SK-N-MC (cell line): ENCODE results near the gene AHRR.
"Not testable (repeated sequence)": the region's sequence is repeated elsewhere in the genome, so short reads cannot be mapped to it uniquely, and the experiment has no call there.

Experiments
- DNase-seq: peaks from one replicate; pipeline ENCODE4 v3.0.0-alpha.2; 2011; ENCODE audit warnings: low read depth, low spot score
- H3K27ac ChIP-seq: fragments of 200-600 bp; sonication (generic); 2 replicates; pipeline ENCODE4 v1.5.1; 2016; ENCODE audit warnings: mixed run types
- H3K36me3 ChIP-seq: fragments of 200-600 bp; sonication (generic); 2 replicates; pipeline ENCODE4 v1.6.1; 2017; ENCODE audit warnings: antibody characterized with exemption, low read length, mixed read lengths; ENCODE audit not compliant: insufficient read depth
- H3K4me3 ChIP-seq: fragments of 200-600 bp; sonication (generic); 2 replicates; pipeline ENCODE4 v1.5.1; 2016
- H3K9ac ChIP-seq: fragments of 200-600 bp; sonication (generic); 2 replicates; pipeline ENCODE4 v1.8.0; 2017; ENCODE audit warnings: mixed run types, mixed read lengths; ENCODE audit not compliant: insufficient read length
- H3K9me3 ChIP-seq: fragments of 200-600 bp; sonication (generic); 2 replicates; pipeline ENCODE4 v1.6.1; 2017; ENCODE audit warnings: low read depth, mild to moderate bottlenecking, antibody characterized with exemption, low read length, moderate library complexity, mixed read lengths
- EZH2 ChIP-seq: fragments of 200-600 bp; sonication (generic); IDR thresholded peaks from one replicate; pipeline ENCODE4 v1.6.1; 2017; ENCODE audit warnings: antibody characterized with exemption
- FOXP2 ChIP-seq: optimal IDR thresholded peaks from 2 replicates; pipeline ENCODE3; 2011; ENCODE audit warnings: mild to moderate bottlenecking, moderate library complexity; ENCODE audit not compliant: insufficient read depth; ENCODE audit errors: extremely low read length, control extremely low read depth
- POLR2AphosphoS5 ChIP-seq: IDR thresholded peaks from 2 replicates; pipeline ENCODE4 v1.6.1; 2012; ENCODE audit warnings: mild to moderate bottlenecking, low read depth, low read length, borderline replicate concordance

AHRR gene

DNA sequence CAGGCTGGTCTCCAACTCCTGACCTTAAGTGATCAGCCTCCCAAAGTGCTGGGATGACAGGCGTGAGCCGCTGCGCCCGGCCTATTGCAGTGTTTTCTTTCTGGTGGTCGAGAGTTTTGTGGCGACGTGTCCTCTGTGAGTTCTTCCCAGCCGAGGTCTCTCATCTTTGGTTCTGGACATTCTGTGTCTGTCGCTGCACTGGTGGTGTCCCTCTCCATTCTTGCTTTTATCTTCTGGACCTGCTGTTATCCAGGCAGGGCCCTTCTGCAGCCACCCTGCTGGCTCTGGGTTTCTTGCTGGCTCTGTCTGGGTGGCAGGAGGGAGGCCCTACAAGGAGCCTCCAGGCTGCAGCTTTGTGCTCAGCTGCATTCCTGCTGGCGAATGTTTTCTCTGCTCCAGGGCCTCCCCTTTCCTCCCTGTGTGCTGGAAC, 72.3 kb downstream of the AHRR start:
- Histone ChIP-seq H3K9me3 (no peaks in the 10 kb centered on the region), H3K4me3 (no peak overlapping the region), H3K27ac (peak overlapping the region; percentile 92), H3K36me3 (no peaks in the 10 kb centered on the region; the same call in 1 of the 2 replicates), H3K9ac (peak overlapping the region; percentile 41)
- TF ChIP-seq EZH2 (no peak), FOXP2 (no peak), POLR2AphosphoS5 (no peak)
- DNase-seq = no peak

DNA sequence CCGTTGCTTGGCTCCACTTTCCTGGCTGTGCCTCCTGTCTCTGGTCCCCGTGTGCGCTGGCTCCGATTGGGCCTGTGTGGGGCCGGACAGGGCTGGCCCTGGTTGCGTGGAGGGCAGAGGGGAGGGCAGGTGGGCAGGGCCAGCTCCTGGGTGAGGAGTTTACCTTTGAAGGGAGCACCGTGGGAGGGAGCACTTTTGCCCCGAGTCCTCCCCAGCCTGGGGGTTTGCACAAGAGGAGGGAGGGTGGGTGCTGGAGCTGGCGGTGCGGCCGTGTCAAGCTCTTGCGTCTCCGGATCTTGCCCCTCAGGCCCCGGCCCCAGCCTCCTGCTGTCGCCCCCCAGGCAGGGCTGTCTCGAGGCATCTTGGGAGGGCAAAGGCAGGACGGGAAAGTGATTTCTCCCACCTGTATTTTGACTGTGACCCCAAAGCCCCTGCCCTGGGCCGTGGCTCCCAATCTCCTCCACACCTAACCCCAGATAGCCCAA, 73.2 kb downstream of the AHRR start:
- Histone ChIP-seq H3K27ac (peak overlapping the region; percentile 92), H3K9ac (peak overlapping the region; percentile 47), H3K36me3 (no peaks in the 10 kb centered on the region), H3K4me3 (no peak overlapping the region), H3K9me3 (no peaks in the 10 kb centered on the region)
- TF ChIP-seq POLR2AphosphoS5 = no peak
- TF ChIP-seq FOXP2 = no peak
- TF ChIP-seq EZH2 = no peak
- no peak for DNase-seq

DNA sequence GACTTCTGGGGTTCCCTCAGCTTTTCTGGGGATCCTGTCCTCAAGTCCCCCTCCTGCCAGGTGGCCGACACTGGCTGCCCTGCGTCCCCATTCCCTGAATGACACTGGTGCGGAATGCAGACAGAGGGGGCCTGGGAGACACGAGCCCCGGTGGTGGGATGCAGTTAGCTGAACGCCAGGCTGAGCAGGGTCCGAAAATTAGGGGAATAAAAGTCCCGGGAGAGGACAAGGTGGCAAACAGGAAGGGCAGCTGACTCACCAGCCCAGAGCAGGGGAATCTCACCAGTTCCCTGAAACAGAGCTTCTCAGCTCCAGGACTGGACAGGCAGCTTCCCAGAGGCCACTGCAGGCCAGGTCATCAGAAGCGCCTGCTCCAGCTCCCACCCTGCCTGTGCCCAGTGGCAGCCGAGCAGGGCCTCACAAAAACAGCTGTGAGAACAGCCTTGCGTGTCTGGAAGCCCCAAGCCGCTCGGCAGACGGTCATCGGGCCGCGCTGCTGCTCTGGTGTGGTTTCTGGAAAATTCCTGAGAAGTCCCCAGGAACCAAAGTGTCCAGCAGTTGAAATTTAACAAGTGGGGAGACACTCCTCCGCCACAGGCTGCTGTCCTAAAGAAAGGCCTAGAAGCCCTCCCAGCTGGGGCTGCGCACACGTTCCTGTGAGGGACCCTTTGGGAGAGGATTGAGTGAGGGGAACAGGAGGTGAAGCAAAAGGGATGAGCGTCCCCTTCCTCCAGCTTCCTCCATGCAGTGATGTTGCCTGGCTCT, 73.8 kb downstream of the AHRR start:
- Histone ChIP-seq H3K4me3 (no peak overlapping the region), H3K27ac (peak overlapping the region; percentile 92), H3K36me3 (no peaks in the 10 kb centered on the region), H3K9ac (peak overlapping the region; percentile 47), H3K9me3 (no peaks in the 10 kb centered on the region)
- DNase-seq = no peak
- no peak for TF ChIP-seq POLR2AphosphoS5
- TF ChIP-seq EZH2 = no peak
- no peak for TF ChIP-seq FOXP2

DNA sequence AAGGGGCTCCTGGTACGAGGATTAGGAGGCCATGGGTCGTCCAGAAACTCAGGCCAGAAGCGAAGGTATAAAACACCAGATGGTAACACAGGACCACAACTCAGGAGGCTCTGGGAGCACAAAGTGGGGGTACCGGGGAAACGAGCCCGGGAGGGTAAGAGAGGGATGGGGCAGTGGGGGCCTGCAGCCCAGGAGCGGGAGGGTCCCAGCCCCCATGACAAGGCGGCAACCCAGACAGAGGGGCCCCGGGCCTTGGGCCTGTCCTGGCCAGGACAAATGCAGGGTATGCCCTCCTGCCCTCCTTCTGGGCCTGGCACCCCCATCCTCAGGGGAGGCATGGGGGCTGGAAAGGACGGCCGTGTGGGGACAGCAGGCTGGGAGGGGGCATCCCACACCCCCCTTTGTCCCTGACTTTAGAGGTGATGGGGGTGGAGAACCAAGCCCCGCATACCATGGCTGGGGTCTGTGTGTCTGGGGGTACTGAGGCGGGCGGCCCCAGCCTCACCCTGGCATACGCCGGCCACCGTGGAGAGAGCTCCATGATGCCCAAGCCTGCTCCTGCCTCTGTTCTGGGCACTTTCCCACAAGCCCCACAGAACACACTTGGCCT, 74.5 kb downstream of the AHRR start:
- Histone ChIP-seq H3K27ac (peak overlapping the region; percentile 92), H3K4me3 (no peak overlapping the region), H3K9me3 (no peaks in the 10 kb centered on the region), H3K36me3 (no peaks in the 10 kb centered on the region), H3K9ac (no peak overlapping the region)
- no peak for DNase-seq
- TF ChIP-seq POLR2AphosphoS5 (no peak), FOXP2 (no peak), EZH2 (no peak)

DNA sequence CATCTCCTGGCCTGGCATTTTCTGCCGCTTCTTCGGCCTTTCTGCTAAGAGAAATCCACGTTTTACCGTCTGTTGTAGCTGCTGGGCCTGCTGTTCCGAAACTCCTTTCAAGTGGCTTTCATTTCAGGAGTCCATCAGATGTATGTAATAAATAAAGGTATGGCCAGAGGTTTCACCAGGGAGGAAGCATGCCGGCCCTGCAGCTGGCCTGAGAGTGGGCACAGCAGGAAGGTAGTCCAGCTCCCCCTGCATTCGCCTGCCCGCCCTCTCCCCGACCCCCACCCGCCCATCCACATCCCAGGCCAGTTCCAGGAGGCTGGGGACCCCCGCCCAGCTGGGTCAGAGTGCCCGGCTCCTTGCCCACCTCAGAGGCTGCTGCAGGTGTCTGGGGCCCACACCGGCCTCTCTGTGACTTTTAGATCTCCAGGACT, 75.0 kb downstream of the AHRR start:
- Histone ChIP-seq H3K9me3 (no peaks in the 10 kb centered on the region), H3K4me3 (no peak overlapping the region), H3K9ac (no peak overlapping the region), H3K36me3 (peaks cover 3% of the 10 kb centered on the region; the same call in 1 of the 2 replicates), H3K27ac (peak overlapping the region; percentile 44; the same call in 1 of the 2 replicates)
- no peak for DNase-seq
- TF ChIP-seq POLR2AphosphoS5 (no peak), EZH2 (no peak)

DNA sequence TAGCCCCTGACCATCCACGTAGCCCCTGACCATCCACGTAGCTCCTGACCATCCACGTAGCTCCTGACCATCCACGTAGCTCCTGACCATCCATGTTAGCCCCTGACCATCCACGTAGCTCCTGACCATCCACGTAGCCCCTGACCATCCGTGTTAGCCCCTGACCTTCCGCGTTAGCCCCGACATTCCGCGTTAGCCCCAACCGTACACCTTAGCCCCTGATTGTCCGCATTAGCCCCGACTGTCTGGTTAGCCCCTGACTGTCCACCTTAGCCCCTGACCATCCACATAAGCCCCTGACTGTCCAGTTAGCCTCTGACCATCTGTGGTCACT, 76.6 kb downstream of the AHRR start:
- not testable (repeated sequence) for H3K4me3 ChIP-seq, DNase-seq, H3K9ac ChIP-seq, H3K9me3 ChIP-seq, H3K36me3 ChIP-seq
- H3K27ac ChIP-seq = peak overlapping the region; percentile 93; the same call in 1 of the 2 replicates

DNA sequence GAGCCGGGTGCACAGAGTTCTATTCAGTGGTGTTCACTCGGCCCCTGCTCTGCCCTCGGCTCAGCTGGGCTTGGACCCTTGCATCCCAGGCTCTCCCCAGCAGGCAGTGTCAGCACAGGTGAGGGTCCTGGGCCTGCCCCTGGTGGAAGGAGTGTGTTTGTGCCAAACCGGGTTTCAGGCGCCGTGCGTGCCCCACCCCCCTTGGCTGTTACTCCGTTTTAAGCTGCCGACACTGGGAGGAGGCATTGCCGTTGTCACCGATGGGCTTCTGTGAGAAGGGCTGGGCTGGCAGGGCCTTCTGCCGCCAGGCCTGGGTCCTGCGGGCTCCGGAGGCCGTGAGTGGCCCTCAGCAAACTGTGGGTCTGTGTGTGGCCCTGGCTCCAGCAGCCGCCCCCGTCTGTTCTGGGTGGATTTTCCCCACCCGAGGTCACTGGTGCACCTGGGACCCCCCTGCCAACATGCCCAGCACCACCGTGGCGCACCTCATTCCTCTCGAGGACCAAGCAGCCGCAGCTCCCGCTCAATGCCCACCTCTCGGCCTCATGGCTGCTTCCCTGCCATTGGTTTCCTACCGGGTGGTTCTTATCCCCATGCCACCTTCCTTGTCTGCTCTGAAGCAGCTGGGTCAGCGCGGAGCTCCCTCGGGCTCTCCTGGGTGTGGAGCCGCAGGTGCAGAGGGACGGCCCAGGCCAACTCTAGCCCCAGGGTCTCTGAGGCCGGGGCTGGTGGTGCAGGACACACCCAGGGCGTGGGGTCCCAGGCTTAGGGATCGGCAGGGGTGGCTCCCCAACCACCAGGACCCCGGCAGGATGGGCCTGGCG, 77.2 kb downstream of the AHRR start:
- H3K9me3 ChIP-seq = no peaks in the 10 kb centered on the region
- peak overlapping the region; percentile 93 for H3K27ac ChIP-seq
- DNase-seq = no peak
- peak overlapping the region; percentile 22 for H3K9ac ChIP-seq
- H3K36me3 ChIP-seq = peaks cover 8% of the 10 kb centered on the region; the same call in 1 of the 2 replicates
- TF ChIP-seq FOXP2 (no peak), EZH2 (no peak)
- H3K4me3 ChIP-seq = no peak overlapping the region

DNA sequence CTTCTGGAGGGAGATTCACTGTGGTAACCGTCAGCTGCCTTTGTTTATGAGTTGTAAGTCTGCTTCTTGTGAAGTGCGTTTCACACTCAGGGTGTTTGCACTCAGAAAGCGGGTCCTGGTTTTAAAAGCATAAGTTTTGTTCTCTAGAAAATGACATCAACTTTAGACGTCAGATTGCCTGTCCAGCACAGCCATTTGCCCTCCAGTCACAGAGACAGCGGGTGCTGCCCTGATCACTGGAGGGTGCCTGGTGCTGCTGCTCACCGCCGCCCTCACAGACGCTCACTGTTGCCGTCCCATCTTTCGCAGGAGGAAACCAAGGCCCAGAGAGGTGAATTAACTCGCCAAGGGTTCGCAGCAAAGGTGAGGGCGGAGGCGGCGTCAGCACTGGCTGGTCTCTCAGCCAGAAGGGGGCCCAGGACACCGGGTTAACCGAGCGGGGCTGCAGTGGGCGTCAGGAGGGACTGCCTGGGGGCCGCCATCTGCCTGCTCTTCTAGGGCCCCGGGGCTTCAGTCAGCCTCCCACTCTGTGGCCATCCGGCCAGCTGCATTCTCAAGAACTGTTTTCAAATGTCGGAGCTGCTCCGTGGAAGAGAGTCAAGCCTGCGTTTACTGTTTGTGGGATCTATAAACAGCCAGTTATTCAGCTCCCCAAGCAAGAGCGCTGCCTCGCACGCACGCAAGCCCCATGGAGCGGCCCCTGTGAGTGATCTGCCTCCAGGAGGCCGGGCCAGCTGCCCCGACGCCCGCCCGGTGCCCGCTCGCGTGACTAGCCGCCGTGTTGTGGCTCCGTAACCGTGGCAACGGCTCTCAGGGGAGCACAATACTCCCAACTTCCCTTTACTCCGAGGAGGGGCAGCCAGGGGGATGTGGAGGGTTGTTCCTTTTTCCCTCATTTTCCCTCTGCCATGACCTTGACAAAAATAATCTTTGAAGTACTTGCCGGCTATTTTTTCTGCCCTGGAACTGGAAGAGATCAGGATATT, 78.1 kb downstream of the AHRR start:
- Histone ChIP-seq H3K36me3 (peaks cover 8% of the 10 kb centered on the region; the same call in 1 of the 2 replicates), H3K27ac (peak overlapping the region; percentile 93), H3K9me3 (no peaks in the 10 kb centered on the region), H3K4me3 (peak overlapping the region; percentile 12), H3K9ac (peak overlapping the region; percentile 22)
- peak; percentile 32 for TF ChIP-seq FOXP2
- no peak for TF ChIP-seq EZH2
- TF ChIP-seq POLR2AphosphoS5 = peak; percentile 57
- DNase-seq = no peak
